Effector memory CD8-positive, alpha-beta T cell (primary cell): ENCODE measurements around the gene PTPRB.

Source experiments
- ATAC-seq: fragments of 150-1000 bp; cut with Tn5 transposase; replicated peaks from 2 replicates; pipeline ENCODE4 v1.10.0; 2021; ENCODE audit warnings: mild to moderate bottlenecking, moderate library complexity
- DNase-seq, 3 experiments: peaks; one replicate each; pipeline ENCODE4 v3.0.0; 2021
- H3K27ac Mint-ChIP-seq, 2 donors: one replicate each; pipeline ENCODE4 v1.8.0; 2022; ENCODE audit warnings: mild to moderate bottlenecking in 2 of 2, mixed read lengths in 2 of 2, moderate library complexity in 2 of 2
- H3K27me3 Mint-ChIP-seq, 2 donors: one replicate each; pipeline ENCODE4 v1.8.0; 2022; ENCODE audit warnings: mixed read lengths in 2 of 2
- H3K36me3 Mint-ChIP-seq: one replicate; pipeline ENCODE4 v1.8.0; 2022; ENCODE audit warnings: mild to moderate bottlenecking, moderate library complexity, mixed read lengths; ENCODE audit not compliant: insufficient read depth
- H3K4me1 Mint-ChIP-seq, 2 donors: one replicate each; pipeline ENCODE4 v1.8.0; 2022; ENCODE audit warnings: low read depth in 2 of 2, mixed read lengths in 2 of 2
- H3K4me3 Mint-ChIP-seq, 2 donors: one replicate each; pipeline ENCODE4 v1.8.0; 2022; ENCODE audit warnings: mild to moderate bottlenecking in 2 of 2, mixed read lengths in 2 of 2, moderate library complexity in 2 of 2
- H3K9me3 Mint-ChIP-seq, 2 donors: one replicate each; pipeline ENCODE4 v1.8.0; 2022; ENCODE audit warnings: mixed read lengths in 2 of 2
- total RNA-seq, 9 experiments: gene quantifications; one replicate each; lab custom pipeline; 2026; lab: John Stamatoyannopoulos, UW

Gene PTPRB
- 0 to 3.0 (median 0.25) reads per million in 9 experiments for total RNA-seq

DNA sequence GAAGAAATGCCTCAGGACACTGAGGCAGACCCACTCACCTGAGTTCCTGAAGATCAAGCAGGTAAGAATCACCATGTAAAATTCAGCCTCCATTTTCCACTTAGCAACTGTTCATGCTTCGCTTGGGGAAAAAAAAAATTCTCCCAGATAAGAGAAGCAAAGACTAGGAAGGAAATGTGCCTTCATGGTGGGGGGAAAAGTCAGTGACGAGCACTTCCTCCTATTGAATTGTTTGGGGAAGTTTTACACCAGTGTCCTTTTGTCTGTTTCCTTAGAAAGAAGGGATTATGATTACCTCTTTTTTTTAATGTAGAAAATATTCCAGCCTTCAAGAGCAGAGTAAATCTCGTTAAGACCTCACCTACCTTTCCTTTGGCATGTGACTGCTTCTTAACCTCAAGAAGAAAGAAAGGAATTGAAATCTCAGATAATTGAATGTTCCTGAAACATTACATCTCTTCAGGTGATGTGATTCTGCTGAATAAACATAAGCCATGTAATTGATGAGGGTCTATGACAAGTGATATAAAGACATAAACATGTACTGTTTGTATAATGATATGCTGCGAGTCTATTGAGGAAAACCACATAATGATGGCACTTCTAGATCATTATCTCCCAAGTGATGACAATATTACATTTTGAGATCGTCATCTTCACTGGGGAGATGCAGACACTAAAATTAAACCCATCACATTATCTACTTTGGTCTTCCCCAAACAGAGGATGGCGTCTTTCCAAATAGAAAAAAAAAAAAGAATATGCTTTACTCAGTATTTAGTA, at the start of gene PTPRB:
PTPRB (minus strand) TSS at position 127 of the 783 bp plus-strand sequence; CDS start at position 93, 34 bp downstream.
- Mint-ChIP-seq H3K4me1 (no peaks in the 10 kb centered on the region), H3K36me3 (no peaks in the 10 kb centered on the region), H3K27me3 (peaks cover 0 to 8% of the 10 kb centered on the region in 2 donors), H3K4me3 (no peak within 1 kb of the TSS), H3K9me3 (no peaks in the 10 kb centered on the region), H3K27ac (no peak within 1 kb of the TSS)
- DNase-seq (no peak), ATAC-seq (no peak)

GRCh38 chr12:70686907-70687306, 49.7 kb upstream of the PTPRB start:
- Mint-ChIP-seq H3K27ac (no peak overlapping the region), H3K27me3 (peaks cover 0 to 7% of the 10 kb centered on the region in 2 donors), H3K4me3 (no peak overlapping the region), H3K36me3 (no peaks in the 10 kb centered on the region), H3K4me1 (no peaks in the 10 kb centered on the region), H3K9me3 (no peaks in the 10 kb centered on the region)
- DNase-seq (no peak), ATAC-seq (no peak)

DNA sequence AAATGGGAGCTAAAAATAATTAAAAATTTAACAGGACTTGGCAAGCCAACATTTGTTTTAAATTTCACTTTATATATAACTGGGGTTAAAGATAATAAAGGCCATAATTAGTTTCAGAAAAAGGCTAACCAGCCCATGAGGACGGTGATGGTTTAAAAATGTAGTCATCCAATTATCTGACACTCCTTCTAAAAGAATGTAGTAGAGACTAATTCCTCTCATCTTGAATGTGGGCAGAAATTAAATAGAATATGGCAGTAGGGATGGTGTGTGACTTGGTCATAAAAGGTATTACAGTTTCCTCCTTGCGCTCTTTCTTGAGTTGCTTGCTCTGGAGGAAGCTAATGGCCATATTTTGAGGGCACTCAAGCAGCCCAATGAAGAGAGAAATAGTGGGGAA, 49.1 kb upstream of the PTPRB start:
- no peak for DNase-seq
- Mint-ChIP-seq H3K27ac (no peak overlapping the region), H3K36me3 (no peaks in the 10 kb centered on the region), H3K27me3 (peaks cover 0 to 7% of the 10 kb centered on the region in 2 donors), H3K4me3 (no peak overlapping the region), H3K9me3 (no peaks in the 10 kb centered on the region), H3K4me1 (no peaks in the 10 kb centered on the region)
- no peak for ATAC-seq

- Mint-ChIP-seq H3K4me3 (no peak overlapping the region), H3K36me3 (no peaks in the 10 kb centered on the region), H3K27ac (no peak overlapping the region), H3K27me3 (peaks cover 0 to 7% of the 10 kb centered on the region in 2 donors), H3K9me3 (no peaks in the 10 kb centered on the region), H3K4me1 (no peaks in the 10 kb centered on the region)
- ATAC-seq = no peak
- no peak for DNase-seq
These were observed 46.7 kb upstream of the PTPRB start for GRCh38 chr12:70683976-70684375.

GRCh38 chr12:70671698-70672097, 34.5 kb upstream of the PTPRB start:
- Mint-ChIP-seq H3K4me3 (no peak overlapping the region), H3K27ac (no peak overlapping the region), H3K36me3 (no peaks in the 10 kb centered on the region), H3K9me3 (peaks cover 0 to 6% of the 10 kb centered on the region in 2 donors), H3K27me3 (peaks cover 0 to 8% of the 10 kb centered on the region in 2 donors), H3K4me1 (no peaks in the 10 kb centered on the region)
- ATAC-seq (no peak), DNase-seq (no peak)

GRCh38 chr12:70670948-70671347, 33.7 kb upstream of the PTPRB start:
- H3K9me3 Mint-ChIP-seq = peaks cover 0 to 6% of the 10 kb centered on the region in 2 donors
- no peak overlapping the region for H3K27ac Mint-ChIP-seq
- peaks cover 0 to 8% of the 10 kb centered on the region in 2 donors for H3K27me3 Mint-ChIP-seq
- no peak for ATAC-seq
- H3K36me3 Mint-ChIP-seq = no peaks in the 10 kb centered on the region
- no peak overlapping the region for H3K4me3 Mint-ChIP-seq
- DNase-seq = no peak
- no peaks in the 10 kb centered on the region for H3K4me1 Mint-ChIP-seq

DNA sequence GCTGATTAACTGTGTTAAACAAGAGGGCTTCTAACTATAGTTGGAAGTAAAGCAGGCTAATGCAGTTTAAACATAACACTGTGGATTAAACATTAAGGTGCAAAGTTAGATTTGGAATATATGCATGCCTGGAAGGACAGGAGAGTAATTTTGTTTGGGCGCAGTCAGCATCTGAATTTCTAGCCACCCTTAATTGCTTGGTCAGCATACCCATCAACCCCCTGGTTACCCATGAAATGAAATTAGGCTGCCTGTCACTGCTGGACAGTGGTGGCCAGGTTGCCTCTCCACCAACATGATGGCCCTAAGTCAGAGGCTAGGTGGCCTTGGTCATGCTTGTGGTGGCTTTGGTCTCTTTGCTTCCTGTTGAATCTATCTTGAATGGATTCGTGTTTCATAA, 30.0 kb upstream of the PTPRB start:
- Mint-ChIP-seq H3K27ac (no peak overlapping the region), H3K36me3 (no peaks in the 10 kb centered on the region)

DNA sequence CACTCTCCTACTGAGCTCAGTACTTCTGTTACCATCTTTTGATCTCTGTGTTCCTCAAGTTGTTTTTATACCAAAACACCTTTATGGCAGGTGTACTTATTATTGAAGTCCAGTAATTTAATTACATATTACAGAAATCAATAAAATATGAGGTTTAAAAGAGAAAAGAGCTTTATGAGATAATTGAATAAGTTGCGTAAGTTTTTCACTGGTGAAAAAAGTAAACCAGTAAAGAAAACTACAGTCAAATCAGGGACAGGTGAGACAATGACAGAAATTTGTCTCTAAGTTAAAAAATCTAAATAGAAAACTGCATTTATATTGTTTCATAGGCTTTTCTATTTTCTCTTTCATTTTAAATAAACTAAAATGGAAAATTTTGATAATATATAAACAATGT, 29.1 kb upstream of the PTPRB start:
- DNase-seq = no peak
- Mint-ChIP-seq H3K4me1 (peaks cover 4 to 7% of the 10 kb centered on the region in 2 donors), H3K27me3 (no peaks in the 10 kb centered on the region), H3K4me3 (no peak overlapping the region), H3K27ac (no peak overlapping the region), H3K36me3 (no peaks in the 10 kb centered on the region), H3K9me3 (no peaks in the 10 kb centered on the region)
- ATAC-seq = no peak

More for the DNA sequence above, 30.0 kb upstream of the PTPRB start:
- Mint-ChIP-seq H3K9me3 (peaks cover 0 to 2% of the 10 kb centered on the region in 2 donors), H3K27me3 (peaks cover 0 to 3% of the 10 kb centered on the region in 2 donors), H3K4me1 (no peaks in the 10 kb centered on the region), H3K4me3 (no peak overlapping the region)
- ATAC-seq (no peak), DNase-seq (no peak)

- no peak overlapping the region for H3K4me3 Mint-ChIP-seq
- no peaks in the 10 kb centered on the region for H3K9me3 Mint-ChIP-seq
- ATAC-seq (no peak), DNase-seq (no peak)
- H3K27me3 Mint-ChIP-seq = no peaks in the 10 kb centered on the region
- H3K4me1 Mint-ChIP-seq = peaks cover 4 to 7% of the 10 kb centered on the region in 2 donors
- no peak overlapping the region for H3K27ac Mint-ChIP-seq
- H3K36me3 Mint-ChIP-seq = no peaks in the 10 kb centered on the region
These were observed 27.2 kb upstream of the PTPRB start for GRCh38 chr12:70664465-70664881.

DNA sequence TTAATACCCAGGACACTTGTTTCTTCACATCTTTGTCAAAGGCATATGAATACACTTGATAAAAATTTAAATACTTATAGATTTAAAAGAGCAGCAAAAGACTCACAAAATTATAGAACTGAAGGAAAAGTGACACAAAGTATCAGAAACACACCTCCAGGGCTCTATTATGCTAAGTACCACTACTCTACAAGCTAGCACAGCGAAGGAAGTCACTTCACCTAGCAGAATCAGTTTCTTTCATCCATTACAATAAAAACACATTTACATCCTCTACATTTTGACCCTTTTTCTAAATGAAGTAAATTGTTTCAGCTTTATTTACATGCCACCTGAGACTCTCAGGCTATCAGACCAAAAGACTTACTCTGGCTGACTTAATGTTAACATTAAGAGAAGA, 26.6 kb upstream of the PTPRB start:
- Mint-ChIP-seq H3K4me3 (no peak overlapping the region), H3K9me3 (no peaks in the 10 kb centered on the region), H3K36me3 (no peaks in the 10 kb centered on the region), H3K27ac (no peak overlapping the region), H3K27me3 (no peaks in the 10 kb centered on the region), H3K4me1 (peaks cover 4 to 7% of the 10 kb centered on the region in 2 donors)
- ATAC-seq (no peak), DNase-seq (no peak)

DNA sequence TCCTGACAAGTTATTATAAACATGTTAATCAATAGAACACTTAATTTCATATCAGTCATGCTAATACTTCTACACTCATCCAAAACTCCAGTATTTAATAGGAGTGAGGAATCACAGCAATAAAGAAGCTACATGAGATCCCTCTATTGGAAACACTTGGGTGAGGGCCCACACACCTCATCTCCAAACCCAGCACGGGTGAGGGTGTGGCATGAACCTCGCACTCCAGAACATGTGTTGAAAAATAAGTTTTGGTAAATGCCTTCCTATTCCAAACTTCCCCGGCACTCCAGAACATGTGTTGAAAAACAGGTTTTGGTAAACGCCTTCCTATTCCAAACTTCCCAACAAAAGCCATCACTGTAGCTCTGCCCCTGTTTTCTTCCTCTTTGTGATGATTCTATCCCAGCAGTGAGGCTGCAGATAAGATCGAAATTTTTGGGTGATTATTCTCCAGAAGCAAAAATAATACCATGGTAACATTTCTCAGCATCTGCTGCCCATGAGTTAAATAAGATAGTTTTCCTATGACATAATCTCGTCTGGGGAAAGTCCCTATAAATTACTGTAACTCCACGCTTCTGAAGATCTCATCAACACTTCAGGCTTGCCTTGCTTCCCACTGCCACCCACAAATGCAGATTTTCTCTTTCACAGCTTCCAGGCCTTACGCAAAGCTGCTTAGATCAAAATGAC, 24.4 kb upstream of the PTPRB start:
- H3K9me3 Mint-ChIP-seq = no peaks in the 10 kb centered on the region
- DNase-seq = no peak
- no peaks in the 10 kb centered on the region for H3K27me3 Mint-ChIP-seq
- peaks cover 4 to 7% of the 10 kb centered on the region in 2 donors for H3K4me1 Mint-ChIP-seq
- ATAC-seq = no peak
- H3K27ac Mint-ChIP-seq = peak overlapping the region in 1 of 2 donors; percentile 76
- no peak overlapping the region for H3K4me3 Mint-ChIP-seq
- no peaks in the 10 kb centered on the region for H3K36me3 Mint-ChIP-seq

DNA sequence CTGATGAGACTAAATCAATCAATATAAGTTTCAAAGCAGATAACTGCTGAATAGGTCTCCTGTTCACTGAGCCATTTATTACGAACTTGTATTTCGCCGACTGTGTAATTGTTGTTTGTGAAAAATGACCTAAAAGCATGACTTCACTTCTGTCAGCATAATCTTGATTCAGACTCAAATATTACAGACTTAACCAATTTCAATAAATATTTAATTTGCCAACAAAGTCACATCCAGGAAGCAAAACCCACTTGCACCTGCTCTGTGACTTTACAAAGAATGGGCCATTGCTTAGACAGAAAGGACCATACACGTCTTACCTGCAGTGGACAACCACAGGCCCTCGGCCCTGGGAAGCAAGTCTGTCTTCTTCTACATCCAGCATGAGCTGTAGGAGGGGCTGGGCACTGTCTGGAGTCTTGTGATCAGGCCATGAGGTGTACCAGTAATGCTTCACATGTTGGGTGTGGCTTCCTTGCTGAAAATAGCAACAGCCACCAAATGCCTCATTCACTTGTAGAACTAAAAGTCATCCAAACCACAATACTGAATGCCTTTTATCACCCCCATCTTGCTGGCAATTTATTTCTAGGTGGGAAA, 23.5 kb upstream of the PTPRB start:
- Mint-ChIP-seq H3K36me3 (no peaks in the 10 kb centered on the region), H3K9me3 (no peaks in the 10 kb centered on the region), H3K27me3 (no peaks in the 10 kb centered on the region), H3K4me1 (peaks cover 4 to 7% of the 10 kb centered on the region in 2 donors), H3K4me3 (no peak overlapping the region), H3K27ac (peak overlapping the region in 1 of 2 donors; percentile 76)
- peak; percentile 37 for ATAC-seq
- no peak for DNase-seq

- Mint-ChIP-seq H3K27ac (peak overlapping the region in 1 of 2 donors; percentile 76), H3K27me3 (no peaks in the 10 kb centered on the region), H3K9me3 (no peaks in the 10 kb centered on the region), H3K4me3 (no peak overlapping the region), H3K36me3 (no peaks in the 10 kb centered on the region), H3K4me1 (peaks cover 4 to 7% of the 10 kb centered on the region in 2 donors)
- DNase-seq (no peak), ATAC-seq (no peak)
These were observed 22.9 kb upstream of the PTPRB start for GRCh38 chr12:70660002-70660604.
